Stimulated activated CD4-positive, alpha-beta T cell treated with anti-CD3 and anti-CD28 coated beads, Interleukin-1b, Interleukin-23, amount 100 ng/mL, for 1 hour (primary cell): ENCODE data around the gene DCTN1.
A peak's percentile ranks its signal among the peaks of the same experiment; 100 is the strongest.
"Not testable (repeated sequence)": the region's sequence is repeated elsewhere in the genome, so short reads cannot be mapped to it uniquely, and the experiment has no call there.

Experiments
- DNase-seq, 2 donors: peaks; one replicate each; pipeline ENCODE4 v3.0.0-alpha.2; 2020; ENCODE audit warnings: low read depth in 2 of 2

Gene DCTN1

GRCh38 chr2:74379851-74380789 is at the start of gene DCTN1:
Gene DCTN1 (minus strand): TSS chr2:74380311. CDS start chr2:74380037, 274 bp downstream.
- DNase-seq: no peak

- DNase-seq: no peak
These were observed 48.6 kb upstream of the DCTN1 start for GRCh38 chr2:74428675-74429074.

GRCh38 chr2:74427551-74427950 is 47.4 kb upstream of the DCTN1 start:
- no peak for DNase-seq

- DNase-seq: no peak
These were observed 46.2 kb upstream of the DCTN1 start for GRCh38 chr2:74426181-74426758.

- DNase-seq: no peak
These were observed 45.4 kb upstream of the DCTN1 start for GRCh38 chr2:74425523-74425922.

- no peak for DNase-seq
These were observed 44.9 kb upstream of the DCTN1 start for GRCh38 chr2:74424995-74425406.

- DNase-seq: no peak
These were observed 44.3 kb upstream of the DCTN1 start for GRCh38 chr2:74424139-74424992.

- no peak for DNase-seq
These were observed 43.4 kb upstream of the DCTN1 start for GRCh38 chr2:74423231-74424095.

GRCh38 chr2:74421221-74421870 is 41.2 kb upstream of the DCTN1 start, which contains the start of the genes C2orf81 and WDR54:
Gene C2orf81 (minus strand): TSS chr2:74421619. CDS start chr2:74421560, 59 bp downstream.
Gene WDR54 (plus strand): TSS chr2:74421730. CDS start chr2:74422154, 424 bp downstream.
- DNase-seq: peak; percentile 89 to 90

GRCh38 chr2:74420443-74421103 is 40.5 kb upstream of the DCTN1 start:
- not testable (repeated sequence) for DNase-seq

- no peak for DNase-seq
These were observed 39.9 kb upstream of the DCTN1 start for GRCh38 chr2:74420006-74420405.

GRCh38 chr2:74419345-74419744 is 39.2 kb upstream of the DCTN1 start:
- DNase-seq: no peak

- DNase-seq: no peak
These were observed 38.2 kb upstream of the DCTN1 start for GRCh38 chr2:74418312-74418711.

- DNase-seq: no peak
These were observed 37.7 kb upstream of the DCTN1 start for GRCh38 chr2:74417763-74418162.

GRCh38 chr2:74417197-74417596 is 37.1 kb upstream of the DCTN1 start:
- DNase-seq: no peak

- DNase-seq: no peak
These were observed 36.7 kb upstream of the DCTN1 start for GRCh38 chr2:74416778-74417177.

GRCh38 chr2:74415762-74416395 is 35.8 kb upstream of the DCTN1 start:
- no peak for DNase-seq

- DNase-seq: no peak
These were observed 35.0 kb upstream of the DCTN1 start for GRCh38 chr2:74414881-74415761.
